NCI-H1694 treated with DMSO at 0.1 percent for 48 hours (cell line): ENCODE measurements around the gene RWDD3.
A peak's percentile ranks its signal among the peaks of the same experiment; 100 is the strongest.

Experiments
- DNase-seq: peaks from one replicate; lab custom pipeline; 2025; lab: John Stamatoyannopoulos, UW

Gene RWDD3

DNA sequence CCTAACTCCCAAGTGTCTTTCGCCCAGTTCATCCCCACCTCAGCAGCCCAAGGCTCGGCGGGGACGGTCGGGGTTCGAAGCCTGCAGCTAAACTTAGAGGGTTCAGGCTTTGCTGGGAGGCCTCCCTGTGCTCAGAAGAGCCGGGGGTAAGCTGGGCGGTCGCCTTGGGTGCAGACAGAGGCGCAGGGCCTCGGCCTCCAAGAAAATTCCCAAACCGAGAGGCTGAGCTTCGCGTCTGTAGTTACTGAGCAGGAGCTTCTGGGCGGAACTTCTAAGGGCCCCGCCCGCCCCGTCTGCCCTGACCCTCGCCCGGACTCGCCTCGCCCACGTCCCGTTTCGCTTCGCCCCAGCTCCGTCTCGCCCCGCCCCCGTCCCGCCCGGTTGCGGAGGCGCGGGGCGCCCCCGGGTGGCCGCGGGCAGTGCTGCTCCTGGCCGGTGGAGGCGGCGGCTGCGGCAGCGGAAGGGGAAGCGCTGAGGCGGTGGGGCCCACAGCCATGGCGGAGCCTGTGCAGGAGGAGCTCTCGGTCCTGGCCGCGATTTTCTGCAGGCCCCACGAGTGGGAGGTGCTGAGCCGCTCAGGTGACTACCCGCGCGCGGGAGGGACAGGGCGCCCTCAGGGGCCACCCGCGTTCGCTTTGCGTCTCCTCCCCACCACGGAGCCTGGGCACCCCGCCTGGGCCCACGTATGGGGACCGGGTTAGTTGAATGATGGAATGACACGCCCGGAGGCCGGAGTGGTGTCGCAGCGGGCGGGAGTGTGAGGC lies at the start of gene RWDD3:
TSS of gene RWDD3 (plus strand) at position 474 of the 764 bp plus-strand sequence. CDS start at position 495, 21 bp downstream.
- DNase-seq: peak; percentile 85

- no peak for DNase-seq
Observed at GRCh38 chr1:95186149-95186548, 47.9 kb upstream of the RWDD3 start.

DNA sequence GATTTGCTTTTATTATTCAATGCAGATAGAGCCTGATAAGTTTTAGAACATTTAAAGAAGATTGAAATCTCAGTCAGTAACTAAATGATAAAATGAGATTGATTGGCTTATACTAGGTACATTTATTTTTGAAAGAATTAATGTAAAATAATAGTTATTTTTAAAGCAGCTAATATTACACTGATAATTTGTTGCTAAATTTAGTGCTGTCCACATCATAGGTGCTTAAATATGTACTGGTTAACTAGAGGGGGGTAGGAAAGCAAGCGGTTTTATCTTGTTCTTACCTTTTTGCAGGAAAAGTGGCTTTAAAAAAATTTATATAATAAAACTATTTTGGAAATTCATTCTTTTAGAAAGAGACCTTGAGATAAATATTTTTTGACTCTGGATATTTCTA lies 40.4 kb upstream of the RWDD3 start:
- no peak for DNase-seq

DNA sequence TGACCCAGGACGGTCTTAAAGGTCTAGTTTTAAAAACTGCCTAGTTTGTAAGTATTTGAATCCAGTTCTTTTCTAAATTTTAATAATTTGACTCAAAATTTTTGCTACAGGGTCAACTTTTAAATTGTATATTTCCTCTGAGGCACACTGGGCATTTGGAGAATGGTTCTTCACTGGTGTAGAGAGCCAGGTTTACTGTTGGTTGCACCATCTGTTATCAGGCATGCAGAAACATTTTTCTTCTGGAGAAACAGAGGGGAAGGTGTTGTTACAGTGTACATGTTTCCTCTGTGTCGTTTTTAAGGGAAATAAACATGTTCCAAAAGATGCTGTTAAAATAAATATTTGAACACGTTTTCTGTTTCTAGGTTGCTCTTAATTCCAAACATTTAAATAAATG lies 39.0 kb upstream of the RWDD3 start:
- DNase-seq: peak; percentile 78

GRCh38 chr1:95196017-95196416 lies 38.0 kb upstream of the RWDD3 start:
- DNase-seq: no peak

DNA sequence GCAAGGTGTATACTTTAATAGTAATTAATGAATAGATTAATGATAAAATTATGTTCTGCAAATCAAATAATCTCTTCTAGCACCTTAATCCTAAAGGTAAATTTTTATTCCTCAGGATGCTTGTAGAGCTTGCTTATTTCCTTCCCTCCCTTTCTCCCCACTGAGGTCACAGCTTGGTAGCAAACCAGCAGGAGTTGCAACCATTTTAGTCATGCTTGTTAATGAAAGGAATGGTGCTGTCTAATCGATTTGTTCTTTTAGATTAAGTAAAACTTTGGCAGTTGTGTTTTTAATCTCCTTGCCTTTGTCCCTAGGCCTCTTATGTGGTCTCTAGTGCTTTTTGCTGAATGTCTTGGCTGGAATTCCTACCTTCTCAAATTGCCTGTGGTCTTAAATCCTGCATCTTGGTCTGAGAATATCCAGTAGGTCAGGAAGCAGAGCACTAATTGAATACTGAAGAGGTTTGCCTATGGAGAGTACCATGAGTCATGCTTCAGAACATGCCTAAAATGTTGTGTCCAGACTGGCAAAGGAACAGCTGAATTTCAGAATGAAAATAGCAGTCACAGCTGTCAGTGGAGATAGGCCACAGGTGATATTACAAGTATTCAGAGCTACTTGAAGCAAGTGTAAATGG lies 36.3 kb upstream of the RWDD3 start:
- DNase-seq: peak; percentile 36

- no peak for DNase-seq
Observed at GRCh38 chr1:95201905-95202304, 32.1 kb upstream of the RWDD3 start.

GRCh38 chr1:95203908-95204437 lies 30.0 kb upstream of the RWDD3 start:
- DNase-seq: no peak

DNA sequence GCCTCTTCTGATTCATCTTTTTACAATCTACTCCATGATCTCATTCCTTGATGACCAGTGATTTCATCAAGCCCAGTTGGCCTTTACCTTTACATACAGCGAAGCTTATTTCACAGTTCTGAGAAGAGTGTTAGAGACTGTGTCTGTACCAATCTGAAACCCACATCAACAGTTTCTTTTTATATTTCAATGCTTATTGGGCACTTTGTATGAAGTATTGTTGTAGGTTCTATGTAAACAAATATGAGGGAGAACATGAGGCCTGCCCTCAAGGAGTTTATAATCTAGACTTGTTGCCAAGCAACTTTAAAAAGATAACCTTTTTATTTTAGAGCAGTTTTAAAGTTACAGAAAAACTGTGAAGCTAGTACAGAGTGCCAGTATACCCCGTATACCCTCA lies 27.5 kb upstream of the RWDD3 start:
- no peak for DNase-seq

DNA sequence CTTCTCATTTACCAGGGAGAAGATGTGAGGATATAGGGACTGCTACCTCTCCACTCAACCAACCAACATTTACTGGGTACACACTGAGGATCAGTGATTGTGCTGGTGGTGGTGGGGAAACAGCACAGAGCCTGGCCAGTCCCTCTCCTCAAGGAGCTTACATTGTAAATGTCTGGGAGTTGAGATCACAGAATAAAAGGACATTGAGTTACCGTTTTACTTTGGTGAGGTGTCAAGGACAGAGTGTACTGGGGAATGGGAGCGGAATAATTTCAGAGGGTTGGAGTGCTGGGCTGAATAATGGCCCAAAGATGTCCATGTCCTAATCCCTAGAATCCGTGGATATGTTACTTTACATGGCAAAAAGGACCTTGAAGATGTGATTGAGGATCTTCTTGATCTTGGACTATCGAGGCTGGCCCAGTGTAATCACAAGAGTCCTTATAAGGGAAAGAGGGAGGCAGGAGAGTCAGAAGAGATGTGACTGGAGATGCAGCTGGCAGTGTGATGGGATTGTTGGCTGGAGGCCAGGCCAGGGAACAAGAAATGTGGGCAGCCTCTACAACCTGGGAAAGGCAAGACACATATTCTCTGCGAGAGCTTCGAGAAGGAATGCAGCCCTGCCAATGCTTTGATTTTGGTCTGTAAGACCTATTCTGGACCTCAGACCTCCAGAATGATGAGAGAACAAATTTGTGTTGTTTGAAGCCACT lies 26.6 kb upstream of the RWDD3 start:
- DNase-seq: no peak

GRCh38 chr1:95208876-95209275 lies 25.1 kb upstream of the RWDD3 start:
- no peak for DNase-seq

- no peak for DNase-seq
Observed at GRCh38 chr1:95209291-95209690, 24.7 kb upstream of the RWDD3 start.

GRCh38 chr1:95216292-95216990 lies 17.6 kb upstream of the RWDD3 start:
- no peak for DNase-seq

GRCh38 chr1:95217371-95217770 lies 16.6 kb upstream of the RWDD3 start:
- DNase-seq: no peak

GRCh38 chr1:95219407-95219806 lies 14.6 kb upstream of the RWDD3 start:
- no peak for DNase-seq

DNA sequence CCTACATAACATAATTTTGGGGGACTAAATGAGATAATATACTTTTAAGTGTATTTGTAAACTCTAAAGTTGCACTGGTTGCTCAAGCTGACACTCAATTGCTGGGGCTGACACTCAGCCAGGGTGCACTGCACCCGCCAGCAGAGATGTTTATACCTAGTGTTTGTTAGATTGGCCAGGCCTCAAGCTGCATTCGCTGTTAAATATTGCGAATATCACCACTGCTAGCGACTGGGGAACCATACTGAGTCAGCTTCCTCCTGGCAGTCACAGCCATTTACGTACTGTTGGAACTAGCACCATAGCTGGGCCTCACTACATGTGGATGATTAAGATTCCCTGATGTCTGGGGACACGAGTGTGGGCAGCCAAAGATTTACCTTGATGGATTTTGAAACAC lies 12.7 kb upstream of the RWDD3 start:
- no peak for DNase-seq

DNA sequence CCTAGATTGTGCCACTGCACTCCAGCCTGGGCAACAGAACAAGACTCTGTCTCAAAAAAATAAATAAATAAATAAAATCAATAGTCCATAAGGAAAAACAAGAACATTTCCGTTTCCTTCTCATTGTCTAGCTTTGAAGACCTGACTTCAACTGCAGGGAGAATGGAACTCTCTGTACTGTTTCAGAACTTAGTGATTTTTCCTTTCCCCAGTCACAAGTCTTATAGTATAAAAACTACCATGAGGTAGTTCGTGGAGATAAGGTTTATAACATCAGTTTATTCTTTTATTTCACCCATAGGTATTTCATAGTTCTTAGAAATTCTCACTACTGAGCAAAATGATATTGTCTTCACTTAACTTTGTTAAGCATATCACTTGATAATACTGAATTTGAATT lies 11.4 kb upstream of the RWDD3 start:
- no peak for DNase-seq

DNA sequence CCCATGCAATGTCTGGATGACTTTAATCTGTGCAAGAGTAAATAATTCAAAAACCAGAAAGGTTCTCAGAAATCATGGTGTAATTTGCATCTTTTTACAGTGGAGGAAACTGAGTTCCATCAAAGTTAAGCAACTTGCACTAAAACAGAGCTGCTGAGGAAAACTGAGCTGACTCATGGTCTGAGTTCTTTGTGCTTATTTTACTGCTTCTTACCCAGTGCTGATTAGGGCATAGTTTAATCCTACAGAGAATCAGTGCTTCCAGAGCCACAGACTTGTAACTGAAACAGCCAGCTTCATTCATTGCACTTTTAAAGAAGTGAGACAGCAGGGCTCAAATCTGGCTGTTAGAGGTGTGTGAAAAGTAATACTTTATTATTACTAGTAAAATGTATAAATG lies 10.9 kb upstream of the RWDD3 start:
- no peak for DNase-seq

DNA sequence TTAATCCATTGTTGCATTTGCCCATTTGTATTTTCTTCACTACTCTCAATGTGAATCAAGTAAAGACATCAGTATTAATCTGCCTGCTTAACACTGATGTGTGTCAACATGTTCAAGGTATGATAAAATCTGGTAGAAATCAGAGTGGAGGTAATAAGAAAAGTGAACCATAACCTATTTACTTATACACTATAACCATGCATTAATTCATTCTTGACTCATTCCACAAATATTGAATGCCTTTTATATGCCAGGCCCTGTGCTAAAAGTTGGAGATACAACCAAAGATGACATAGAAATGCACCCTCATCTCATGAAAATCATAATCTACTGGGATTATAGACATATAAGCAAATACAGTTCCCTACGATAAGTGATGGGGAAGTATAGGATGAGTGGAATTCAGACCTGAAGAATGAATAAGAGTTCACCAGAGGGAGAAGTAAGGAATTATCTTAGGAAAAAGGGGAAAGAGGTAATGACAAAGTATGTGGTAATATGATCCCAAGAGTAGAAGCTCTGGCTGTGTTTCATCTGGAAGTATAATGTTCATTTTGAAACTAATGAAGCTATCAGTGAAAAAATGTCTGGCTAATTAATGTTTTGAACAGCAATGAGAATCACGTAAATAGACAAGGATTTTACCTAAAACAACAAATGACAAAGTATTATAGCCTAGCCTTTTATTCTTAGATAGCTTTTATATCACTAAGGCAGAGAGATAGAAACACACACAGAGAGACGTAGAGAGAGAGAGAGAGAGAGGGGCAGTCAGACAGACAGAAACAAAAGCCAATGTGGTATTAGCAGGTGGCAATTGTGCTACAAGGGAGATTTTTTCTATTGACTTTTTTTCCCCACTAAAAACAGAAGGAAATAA lies 7.0 kb upstream of the RWDD3 start:
- no peak for DNase-seq

GRCh38 chr1:95229037-95229436 lies 5.0 kb upstream of the RWDD3 start:
- DNase-seq: no peak

GRCh38 chr1:95229706-95230105 lies 4.3 kb upstream of the RWDD3 start:
- DNase-seq: no peak
